Activated CD8-positive, alpha-beta memory T cell treated with anti-CD3 and anti-CD28 coated beads for 1 hour (primary cell): ENCODE data around the gene GPATCH2.
"Not testable (repeated sequence)": the region's sequence is repeated elsewhere in the genome, so short reads cannot be mapped to it uniquely, and the experiment has no call there.

Source experiments
- DNase-seq, 2 donors: peaks; one replicate each; pipeline ENCODE4 v3.0.0-alpha.2; 2020; ENCODE audit warnings: low read depth in 1 of 2; ENCODE audit errors: extremely low read depth in 1 of 2

Gene GPATCH2

GRCh38 chr1:217526636-217527035 is 104.3 kb downstream of the GPATCH2 start:
- no peak for DNase-seq

DNA sequence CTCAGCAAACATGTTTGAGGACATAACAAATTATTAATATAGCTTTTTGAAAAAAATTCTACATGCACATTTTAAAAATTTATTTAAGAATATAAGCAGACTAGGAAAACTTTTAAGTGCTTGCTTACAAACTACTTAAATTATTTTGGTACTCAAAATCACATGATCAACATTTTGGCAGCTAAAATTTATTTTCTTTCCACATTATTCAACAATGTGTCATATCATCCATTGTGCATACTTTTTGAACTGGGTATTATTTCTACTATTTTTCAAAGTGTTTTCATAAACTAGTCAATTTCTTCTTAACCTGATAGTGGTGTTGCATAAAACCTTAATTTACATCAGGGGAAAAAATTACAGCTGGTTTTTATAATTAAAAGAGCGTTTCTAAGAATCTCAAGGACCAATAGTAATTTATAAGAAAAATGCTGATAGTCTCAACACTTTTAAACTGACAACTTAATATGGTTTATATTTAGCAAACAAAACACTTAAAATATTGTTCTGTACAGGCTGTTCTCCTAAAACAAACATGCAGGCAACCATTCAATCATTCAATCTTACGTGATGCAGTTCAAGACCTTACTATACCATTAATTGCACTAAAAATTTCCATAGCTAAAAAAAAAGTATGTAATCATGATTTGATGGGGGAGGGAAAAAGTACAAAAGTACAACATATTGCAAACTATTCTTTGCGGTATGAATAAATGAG is 105.0 kb downstream of the GPATCH2 start:
- no peak for DNase-seq

- no peak for DNase-seq
Measured at GRCh38 chr1:217524787-217525520, 105.9 kb downstream of the GPATCH2 start.

DNA sequence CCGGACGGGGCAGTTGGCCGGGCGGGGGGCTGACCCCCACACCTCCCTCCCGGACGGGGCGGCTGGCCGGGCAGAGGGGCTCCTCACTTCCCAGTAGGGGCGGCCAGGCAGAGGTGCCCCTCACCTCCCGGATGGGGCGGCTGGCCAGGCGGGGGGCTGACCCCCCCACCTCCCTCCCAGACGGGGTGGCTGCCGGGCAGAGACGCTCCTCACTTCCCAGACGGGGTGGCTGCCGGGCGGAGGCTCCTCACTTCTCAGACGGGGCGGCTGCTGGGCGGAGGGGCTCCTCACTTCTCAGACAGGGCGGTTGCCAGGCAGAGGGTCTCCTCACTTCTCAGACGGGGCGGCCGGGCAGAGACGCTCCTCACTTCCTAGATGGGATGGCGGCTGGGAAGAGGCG is 107.0 kb downstream of the GPATCH2 start:
- not testable (repeated sequence) for DNase-seq

- DNase-seq = no peak
Measured at GRCh38 chr1:217522277-217522676, 108.6 kb downstream of the GPATCH2 start.

GRCh38 chr1:217521317-217521716 is 109.6 kb downstream of the GPATCH2 start:
- DNase-seq = no peak

DNA sequence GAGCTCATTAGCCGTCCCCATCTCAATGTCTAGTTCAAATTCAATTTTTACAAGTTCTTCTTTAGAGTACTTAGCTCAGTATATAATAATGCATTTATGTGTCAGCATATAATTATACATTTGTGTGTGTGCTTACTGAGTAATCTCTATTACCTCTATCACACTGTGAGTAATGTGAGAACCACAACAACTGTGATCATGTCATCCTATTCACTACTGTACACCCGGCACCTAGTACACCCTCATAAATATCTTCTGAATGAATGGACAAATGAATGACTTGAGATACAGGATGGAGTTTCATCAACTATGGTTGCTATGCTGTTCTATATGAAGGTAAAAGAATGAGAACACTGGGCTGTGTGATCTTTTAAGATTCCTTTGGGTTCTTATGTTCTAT is 124.0 kb downstream of the GPATCH2 start:
- no peak for DNase-seq

DNA sequence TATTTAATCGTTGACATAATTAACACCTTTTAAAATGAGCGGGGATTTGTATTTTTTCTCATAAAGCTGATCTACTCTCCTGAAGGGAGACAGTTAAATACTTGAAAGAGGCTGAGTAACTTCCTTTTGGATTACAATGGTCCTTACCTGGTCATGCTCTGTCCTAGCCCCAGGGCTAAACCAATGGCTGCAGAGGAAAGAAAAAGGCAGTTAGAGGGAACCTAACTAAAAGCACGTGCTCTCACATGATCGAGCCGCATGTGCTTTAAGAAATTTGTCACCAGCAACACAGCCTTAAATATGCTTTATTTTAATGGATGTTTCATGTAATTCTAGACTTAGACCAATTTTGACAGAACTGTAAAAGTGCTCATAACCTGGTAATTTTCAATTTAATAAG is 132.7 kb downstream of the GPATCH2 start:
- no peak for DNase-seq

GRCh38 chr1:217495249-217495648 is 135.6 kb downstream of the GPATCH2 start:
- no peak for DNase-seq

GRCh38 chr1:217494767-217495166 is 136.1 kb downstream of the GPATCH2 start:
- DNase-seq = no peak

DNA sequence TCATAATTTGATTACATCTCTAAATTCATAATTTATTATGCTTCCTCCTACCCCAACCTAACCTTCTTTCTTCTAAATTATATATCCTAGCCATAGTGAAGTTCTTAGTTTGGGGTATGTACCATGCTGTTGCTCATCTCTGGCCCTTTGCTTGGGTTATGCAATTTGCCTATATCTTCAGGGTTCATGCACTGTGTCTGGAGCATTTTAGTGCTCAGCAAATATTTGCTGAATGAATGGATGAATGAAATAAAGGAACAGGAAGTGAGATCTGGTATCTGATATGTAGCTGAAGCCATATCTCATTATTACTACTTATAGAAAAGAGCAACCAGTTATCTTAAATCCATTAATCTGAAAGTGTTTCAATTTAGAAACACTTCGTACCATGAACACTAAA is 137.6 kb downstream of the GPATCH2 start:
- DNase-seq = no peak

DNA sequence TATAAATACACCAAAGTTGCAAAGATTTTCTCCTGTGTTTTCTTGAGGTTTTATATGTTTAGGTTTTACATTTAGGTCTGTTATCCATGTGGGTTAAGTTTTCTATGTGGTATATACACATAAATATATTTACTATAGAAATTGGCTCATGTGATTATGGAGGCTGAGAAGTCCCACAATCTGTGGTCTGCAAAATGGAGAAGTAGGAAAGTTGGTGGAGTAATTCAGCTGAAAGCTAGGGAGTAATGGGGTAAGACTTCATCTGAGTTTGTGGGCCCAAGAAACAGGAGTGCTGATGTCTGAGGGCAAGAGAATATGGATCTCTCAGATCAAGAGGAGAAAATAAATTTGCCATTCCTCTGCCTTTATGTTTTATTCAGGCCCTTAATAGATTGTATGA is 146.0 kb downstream of the GPATCH2 start:
- DNase-seq = no peak

- no peak for DNase-seq
Measured at GRCh38 chr1:217482356-217483102, 148.4 kb downstream of the GPATCH2 start.

GRCh38 chr1:217478450-217478849 is 152.4 kb downstream of the GPATCH2 start:
- no peak for DNase-seq

GRCh38 chr1:217472915-217473314 is 158.0 kb downstream of the GPATCH2 start:
- no peak for DNase-seq

DNA sequence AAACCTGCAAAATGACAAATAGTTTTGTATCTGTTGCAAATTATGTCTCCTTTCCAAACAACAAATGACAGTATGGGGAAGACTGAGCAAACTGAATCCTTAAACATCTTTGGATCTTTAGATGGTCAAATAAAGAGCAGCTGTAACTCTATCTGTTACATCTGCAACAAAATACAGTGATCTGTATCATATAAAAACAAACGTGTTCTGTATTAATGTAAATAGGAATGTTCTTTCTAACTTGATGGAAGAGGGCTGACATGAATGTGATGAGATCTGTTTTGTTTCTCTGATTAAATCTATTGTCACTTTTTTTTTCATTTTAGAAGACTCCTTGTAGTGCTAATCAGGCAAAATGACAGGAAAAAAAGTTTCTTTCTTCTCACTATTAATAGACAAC is 159.5 kb downstream of the GPATCH2 start:
- DNase-seq = no peak

- no peak for DNase-seq
Measured at GRCh38 chr1:217469983-217470382, 160.9 kb downstream of the GPATCH2 start.

- no peak for DNase-seq
Measured at GRCh38 chr1:217465102-217465501, 165.8 kb downstream of the GPATCH2 start.

- DNase-seq = no peak
Measured at GRCh38 chr1:217462666-217463065, 168.2 kb downstream of the GPATCH2 start.

DNA sequence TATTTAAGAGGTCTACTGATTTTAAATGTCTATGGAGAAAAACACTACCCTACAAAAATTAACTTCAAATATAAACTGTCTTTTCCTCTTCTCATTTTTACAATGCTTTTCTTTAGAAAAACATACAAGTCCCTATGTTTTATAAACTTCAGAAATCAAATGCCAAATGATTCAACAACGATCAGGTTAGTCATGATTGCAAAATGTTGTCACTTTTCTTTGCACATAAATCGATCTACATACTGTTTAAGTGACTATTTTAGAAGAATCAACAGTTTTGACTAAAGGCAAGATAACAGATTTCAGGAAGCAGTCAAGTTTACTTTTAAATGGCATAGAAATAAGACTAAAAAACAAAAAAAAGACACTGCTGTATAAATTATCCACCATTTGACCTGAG is 168.7 kb downstream of the GPATCH2 start:
- no peak for DNase-seq

DNA sequence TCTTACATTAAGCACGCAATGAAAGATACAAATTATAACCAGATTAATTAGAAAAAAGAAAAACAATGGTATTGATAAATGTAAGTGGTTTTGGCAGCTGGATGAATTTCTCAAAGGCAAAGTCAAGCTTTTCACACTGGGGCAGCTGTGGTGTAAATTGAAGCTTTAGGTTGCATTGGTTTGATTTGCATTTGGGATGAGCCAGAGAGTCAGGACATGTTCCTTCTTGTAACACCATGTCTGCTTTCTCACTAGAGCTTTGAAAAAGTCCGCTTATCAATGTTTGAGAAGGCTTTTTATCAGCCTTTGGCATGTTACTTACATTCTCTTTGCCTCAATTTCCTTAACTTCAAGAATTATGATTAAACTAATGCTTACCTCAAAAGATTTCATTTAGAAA is 173.9 kb downstream of the GPATCH2 start:
- DNase-seq = no peak

- no peak for DNase-seq
Measured at GRCh38 chr1:217456261-217456660, 174.6 kb downstream of the GPATCH2 start.
